Activated naive CD8-positive, alpha-beta T cell treated with anti-CD3 and anti-CD28 coated beads, Interleukin-2, amount 50 U/mL, for 16 hours (primary cell): Measurements from ENCODE around the gene NDUFAF4.
"Not testable (repeated sequence)": the region's sequence is repeated elsewhere in the genome, so short reads cannot be mapped to it uniquely, and the experiment has no call there.

Experiments used
- DNase-seq: peaks from one replicate; pipeline ENCODE4 v3.0.0-alpha.2; 2020; ENCODE audit warnings: low read depth, low spot score

Gene NDUFAF4

DNA sequence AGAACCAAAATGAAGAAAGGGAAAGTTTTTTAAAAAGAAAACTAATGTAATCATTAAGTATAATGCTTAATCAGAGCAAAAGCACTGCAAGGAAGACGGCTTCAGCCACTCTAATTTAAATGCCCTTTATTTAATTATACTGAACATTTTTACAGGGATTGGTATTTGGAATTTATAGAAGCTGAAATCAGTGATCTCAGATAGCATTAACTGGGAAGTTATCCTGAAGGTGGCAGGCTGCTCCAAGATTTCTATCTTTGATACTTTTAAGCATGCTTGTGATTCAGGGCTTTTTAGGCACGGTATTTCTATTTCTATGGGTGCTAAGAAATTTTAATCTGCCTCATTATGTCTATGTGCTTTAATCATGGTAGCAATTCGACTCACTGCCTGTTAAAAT lies 1.3 kb upstream of the NDUFAF4 start:
- no peak for DNase-seq

DNA sequence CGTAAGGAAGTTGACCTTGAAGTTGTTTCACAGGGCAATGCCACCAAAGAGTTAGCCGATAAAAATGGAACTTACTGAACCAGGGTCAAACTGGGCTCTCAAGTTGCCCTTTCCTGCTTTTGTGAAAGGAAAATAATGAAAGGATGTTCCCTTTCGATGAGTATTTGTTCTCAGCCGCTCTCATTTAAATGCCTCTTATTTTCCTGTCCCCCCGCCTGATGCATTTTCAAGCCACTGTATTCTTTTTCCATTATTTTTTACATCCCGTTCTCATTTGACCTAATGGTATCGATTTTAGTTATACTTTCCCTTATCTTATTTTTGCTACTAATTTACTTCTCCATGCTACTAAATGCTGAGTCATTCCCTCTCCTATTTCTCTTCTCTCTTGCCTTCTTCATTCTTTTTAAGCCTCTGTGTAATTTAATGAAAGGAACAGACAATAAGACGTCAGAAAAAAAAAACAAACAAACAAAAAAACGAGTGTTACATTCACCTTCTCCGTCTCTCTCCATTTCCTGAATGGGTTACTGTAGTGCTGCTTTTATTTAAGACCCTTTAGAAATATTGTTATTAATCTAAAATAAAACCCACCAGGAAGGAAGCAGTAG lies 655 bp upstream of the NDUFAF4 start:
- DNase-seq: no peak

- DNase-seq: no peak
Observed at GRCh38 chr6:96889146-96889545, 8.5 kb downstream of the NDUFAF4 start.

DNA sequence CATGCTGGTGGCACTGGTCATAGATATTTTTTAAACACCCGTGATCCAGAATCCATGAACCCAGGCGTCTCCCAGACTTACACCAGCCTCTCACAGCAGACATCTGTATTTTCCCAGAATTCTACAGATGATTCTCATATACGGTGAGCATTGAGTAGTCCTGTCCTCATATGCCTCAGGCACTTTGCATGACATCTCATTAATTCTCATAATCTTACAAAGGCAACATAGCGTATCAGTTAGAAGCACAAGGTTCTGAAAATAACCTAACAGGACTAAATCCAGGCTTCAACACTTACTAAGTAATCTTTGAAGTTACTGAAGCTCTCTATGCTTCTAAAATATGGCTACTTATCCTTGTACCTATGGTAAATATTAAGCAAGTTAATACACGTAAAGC lies 8.9 kb downstream of the NDUFAF4 start:
- no peak for DNase-seq

- no peak for DNase-seq
Observed at GRCh38 chr6:96886519-96886918, 11.2 kb downstream of the NDUFAF4 start.

DNA sequence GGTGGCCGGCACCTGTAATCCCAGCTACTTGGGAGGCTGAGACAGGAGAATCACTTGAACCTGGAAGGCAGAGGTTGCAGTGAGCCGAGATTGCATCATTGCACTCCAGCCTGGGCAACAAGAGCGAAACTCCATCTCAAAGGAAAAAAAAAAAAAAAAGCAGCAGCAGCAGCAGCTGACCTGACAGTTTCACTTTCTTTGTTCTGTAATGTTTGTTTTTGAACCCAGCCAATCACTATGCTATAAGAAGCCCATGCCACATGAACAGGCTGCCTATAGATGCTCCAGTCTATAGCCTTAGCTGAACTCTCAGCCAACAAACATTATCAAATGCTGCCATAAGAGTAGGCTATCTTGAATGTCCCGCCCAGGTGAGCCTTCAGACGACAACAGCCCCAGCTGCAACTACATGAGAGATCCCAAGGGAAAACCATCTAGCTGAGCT lies 12.5 kb downstream of the NDUFAF4 start:
- DNase-seq: not testable (repeated sequence)

GRCh38 chr6:96878143-96878542 lies 19.5 kb downstream of the NDUFAF4 start:
- no peak for DNase-seq

GRCh38 chr6:96876886-96877545 lies 20.7 kb downstream of the NDUFAF4 start:
- no peak for DNase-seq

DNA sequence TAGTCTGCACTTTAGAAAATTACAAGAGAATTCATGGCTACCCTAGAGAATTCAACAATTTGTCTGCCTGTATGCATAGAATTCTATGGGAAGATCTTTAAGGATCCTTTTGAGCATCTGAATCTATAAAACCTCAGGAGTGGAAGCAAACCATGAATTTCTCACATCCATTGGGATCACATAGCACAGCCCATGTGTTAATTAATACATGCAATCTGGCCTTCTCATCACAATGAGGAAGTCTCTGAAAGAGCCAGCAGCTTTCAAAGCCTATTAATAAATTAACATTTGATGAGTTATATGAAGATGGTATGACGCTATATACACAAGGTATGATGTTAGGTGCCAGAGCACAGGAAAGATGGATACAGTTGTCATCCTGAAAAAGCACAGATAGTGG lies 24.7 kb downstream of the NDUFAF4 start:
- no peak for DNase-seq

DNA sequence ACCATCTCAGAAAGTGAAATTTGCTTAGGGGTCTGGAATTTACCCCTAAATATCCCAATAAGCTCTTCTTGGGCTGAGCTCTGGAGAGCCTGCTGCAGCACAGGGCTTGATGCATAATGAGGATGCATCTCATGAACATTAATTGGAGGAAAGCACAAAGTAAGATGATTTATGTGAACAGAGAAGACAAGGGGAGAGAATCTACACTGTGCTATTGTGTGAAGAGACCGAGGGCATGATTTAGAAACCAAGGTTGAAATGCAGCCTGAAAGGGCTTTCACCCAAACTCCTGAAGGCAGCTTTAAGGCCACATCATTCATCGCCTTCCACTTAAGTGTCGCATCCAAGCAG lies 32.7 kb downstream of the NDUFAF4 start:
- DNase-seq: no peak

DNA sequence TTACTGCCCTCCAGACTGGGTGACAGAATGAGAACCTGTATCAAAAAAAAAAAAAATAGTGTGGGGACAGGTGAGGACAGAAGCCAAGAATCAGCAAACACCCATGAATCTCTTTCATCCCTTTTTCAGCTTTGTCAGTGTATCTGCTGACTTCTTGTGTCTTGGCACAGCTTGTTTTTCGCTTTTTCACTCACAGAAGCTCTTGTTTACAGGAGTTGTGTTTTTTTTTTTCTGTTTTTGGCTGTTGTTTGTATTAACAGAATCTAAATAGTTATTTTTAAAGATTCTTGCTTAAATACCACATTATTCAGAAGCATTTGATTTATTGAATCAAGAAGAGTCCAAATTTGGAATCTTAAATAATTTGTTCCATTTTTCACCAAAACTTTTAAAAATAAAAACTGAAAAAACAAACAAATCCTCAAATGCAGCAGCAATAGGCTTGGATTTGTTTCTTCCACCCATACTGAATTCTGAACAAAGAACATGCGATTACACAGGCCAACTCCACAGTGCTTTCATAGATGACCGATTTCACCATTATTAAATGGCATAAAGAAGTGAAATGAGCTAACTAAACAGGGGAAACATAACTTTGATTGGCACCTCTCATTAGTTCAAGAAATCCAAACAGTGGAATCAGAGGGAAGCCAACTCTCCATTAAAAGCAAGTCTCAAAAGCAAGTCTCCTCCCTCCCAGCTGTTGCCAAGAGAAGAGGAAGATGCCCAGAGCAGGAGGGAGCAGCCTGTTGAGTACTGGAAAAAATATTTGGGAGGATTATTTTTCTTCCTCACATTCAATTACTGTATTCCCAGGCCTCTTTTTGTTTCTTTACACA lies 33.3 kb downstream of the NDUFAF4 start:
- no peak for DNase-seq

DNA sequence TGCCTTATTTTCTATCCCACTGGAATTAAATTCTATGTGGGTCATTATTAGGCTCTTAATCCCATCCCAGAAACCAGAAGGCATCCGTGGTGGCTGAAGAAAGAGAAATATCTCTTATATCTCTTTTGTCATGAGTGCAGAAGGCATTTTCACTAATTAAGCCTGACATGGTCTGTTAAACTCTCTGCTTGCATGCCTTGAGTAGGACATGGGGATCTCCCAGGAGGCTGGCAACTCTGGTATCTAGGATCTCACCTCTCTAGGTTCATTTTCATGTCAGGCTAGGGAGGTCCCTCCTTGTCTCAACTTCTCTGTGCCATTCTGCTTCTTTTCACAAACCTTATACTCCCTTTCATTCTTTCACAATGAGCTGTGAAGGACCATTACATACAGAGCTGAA lies 35.1 kb downstream of the NDUFAF4 start:
- no peak for DNase-seq

- no peak for DNase-seq
Observed at GRCh38 chr6:96861588-96861987, 36.1 kb downstream of the NDUFAF4 start.

DNA sequence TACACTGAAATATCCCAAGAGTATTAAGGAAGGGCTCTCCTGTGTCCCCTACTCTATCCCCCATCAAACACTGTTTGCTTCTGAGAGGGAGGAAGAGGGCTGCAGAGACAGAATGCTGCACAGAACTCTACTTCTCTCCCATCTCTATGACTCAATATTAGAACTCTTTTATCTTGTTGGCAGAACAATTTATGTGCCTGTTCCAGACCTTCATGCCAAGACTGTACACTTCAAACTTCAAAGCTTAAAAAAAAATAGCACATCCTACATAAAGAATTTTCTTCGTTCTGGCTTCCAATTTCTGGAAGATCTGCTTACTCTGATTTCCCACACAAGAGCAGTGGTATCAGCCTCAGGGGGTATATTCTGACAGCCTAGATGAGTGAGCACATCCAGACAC lies 40.8 kb downstream of the NDUFAF4 start:
- DNase-seq: no peak

- no peak for DNase-seq
Observed at GRCh38 chr6:96853083-96853482, 44.6 kb downstream of the NDUFAF4 start.

- DNase-seq: no peak
Observed at GRCh38 chr6:96852605-96853004, 45.1 kb downstream of the NDUFAF4 start.

GRCh38 chr6:96851858-96852257 lies 45.8 kb downstream of the NDUFAF4 start:
- DNase-seq: no peak

GRCh38 chr6:96849615-96850014 lies 48.1 kb downstream of the NDUFAF4 start:
- DNase-seq: no peak

DNA sequence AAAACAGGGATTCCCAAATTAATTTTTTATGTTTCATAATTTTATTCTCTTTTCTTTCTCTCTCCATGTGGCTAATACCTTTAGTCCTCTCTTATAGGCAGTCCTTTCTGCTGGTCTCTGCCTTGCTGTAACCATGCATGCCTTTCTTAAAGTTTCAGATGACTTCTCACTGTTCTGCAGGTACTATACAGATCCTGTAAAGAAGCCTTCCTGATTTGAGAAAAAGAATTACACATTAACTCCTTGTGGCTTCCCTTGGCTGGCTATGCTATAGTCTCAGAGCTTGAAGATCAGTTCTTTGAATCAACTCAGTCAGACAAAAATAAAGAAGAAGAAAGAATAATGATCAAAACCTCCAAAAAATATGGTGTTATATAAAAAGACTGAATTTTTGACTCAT lies 53.2 kb downstream of the NDUFAF4 start:
- no peak for DNase-seq

- DNase-seq: no peak
Observed at GRCh38 chr6:96841345-96841744, 56.3 kb downstream of the NDUFAF4 start.
